ENCODE measurements around the gene TBC1D22A.
"Not testable (repeated sequence)": the region's sequence is repeated elsewhere in the genome, so short reads cannot be mapped to it uniquely, and the experiment has no call there.

TBC1D22A gene

DNA sequence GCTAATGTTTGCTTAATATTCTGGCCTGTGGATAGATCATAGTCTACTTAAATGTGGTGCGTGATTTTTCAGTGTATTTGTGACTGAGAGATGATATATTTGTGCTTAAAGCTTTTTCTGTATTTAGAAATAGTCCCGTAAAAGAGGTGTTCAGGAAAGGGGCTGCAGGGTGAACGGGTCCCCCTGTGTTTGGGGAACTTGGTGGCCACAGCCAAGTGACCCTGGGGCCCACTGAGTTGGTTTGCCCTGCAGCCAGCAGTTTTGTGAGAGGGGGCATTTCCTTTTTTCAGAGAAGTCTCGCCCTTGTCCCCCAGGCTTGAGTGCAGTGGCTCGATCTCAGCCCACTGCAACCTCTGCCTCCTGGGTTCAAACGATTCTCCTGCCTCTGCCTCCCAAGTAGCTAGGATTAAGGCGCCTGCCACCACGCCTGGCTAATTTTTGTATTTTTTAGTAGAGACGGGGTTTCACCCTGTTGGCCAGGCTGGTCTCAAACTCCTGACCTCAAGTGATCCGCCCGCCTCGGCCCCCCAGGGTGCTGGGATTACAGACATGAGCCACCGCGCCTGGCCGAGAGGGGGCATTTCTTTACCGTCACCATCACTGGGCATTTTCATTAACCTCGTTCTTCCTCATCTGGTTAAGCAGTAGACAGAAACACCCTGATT, 287.4 kb downstream of the TBC1D22A start:
- not testable (repeated sequence) for H3K9ac ChIP-seq (ENCODE audit: low read length); H3K9me3 ChIP-seq (ENCODE audit: control insufficient read depth, low read length); H3K4me3 ChIP-seq (ENCODE audit: low read length); H3K4me1 ChIP-seq (ENCODE audit: control insufficient read depth, insufficient read depth, low read length); H3K27me3 ChIP-seq (ENCODE audit: control insufficient read depth, insufficient read depth, low read length); H3K36me3 ChIP-seq (ENCODE audit: control insufficient read depth, insufficient read depth, low read length)

GRCh38 chr22:47050401-47051051, 288.1 kb downstream of the TBC1D22A start:
- no peak overlapping the region for H3K9ac ChIP-seq (ENCODE audit: low read length)
- H3K27me3 ChIP-seq (ENCODE audit: control insufficient read depth, insufficient read depth, low read length): no peaks in the 10 kb centered on the region
- no peak overlapping the region for H3K4me3 ChIP-seq (ENCODE audit: low read length)
- no peaks in the 10 kb centered on the region for H3K36me3 ChIP-seq (ENCODE audit: control insufficient read depth, insufficient read depth, low read length)
- peaks cover 5% of the 10 kb centered on the region for H3K4me1 ChIP-seq (ENCODE audit: control insufficient read depth, insufficient read depth, low read length)
- no peaks in the 10 kb centered on the region for H3K9me3 ChIP-seq (ENCODE audit: control insufficient read depth, low read length)

DNA sequence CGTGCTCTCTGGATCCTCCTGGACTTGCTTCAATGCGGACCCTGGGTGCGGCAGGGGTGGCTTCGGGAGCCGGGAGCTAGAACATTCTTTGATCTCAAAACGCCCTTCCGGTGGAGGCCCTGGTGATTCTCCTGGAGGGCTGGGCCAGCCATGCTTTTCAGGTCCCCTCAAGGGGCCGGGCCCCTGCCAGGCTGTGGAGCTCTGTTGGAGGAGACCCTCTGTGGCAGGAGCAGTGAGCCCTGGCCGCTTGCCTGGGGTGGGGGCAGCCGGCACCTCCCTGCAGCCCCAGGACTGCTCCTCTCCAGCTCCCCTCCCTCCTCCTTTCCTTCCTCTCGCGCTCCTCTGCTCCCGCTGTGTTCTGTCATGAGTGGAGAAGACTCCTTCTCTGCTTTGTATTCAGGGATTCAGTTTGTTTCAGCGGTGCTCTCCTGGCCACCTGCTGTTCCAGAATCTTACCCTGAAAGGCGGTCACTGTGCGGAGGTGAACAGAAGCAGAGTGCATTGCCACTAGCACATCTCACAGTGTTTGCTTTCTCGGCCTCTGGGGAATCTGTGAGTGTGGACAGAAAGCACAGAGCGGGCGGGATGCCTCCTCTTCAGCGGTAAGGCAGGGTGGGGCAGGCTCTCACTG, 289.1 kb downstream of the TBC1D22A start:
- Histone ChIP-seq H3K36me3 (ENCODE audit: control insufficient read depth, insufficient read depth, low read length) (no peaks in the 10 kb centered on the region), H3K27me3 (ENCODE audit: control insufficient read depth, insufficient read depth, low read length) (no peaks in the 10 kb centered on the region), H3K9me3 (ENCODE audit: control insufficient read depth, low read length) (no peaks in the 10 kb centered on the region), H3K4me3 (ENCODE audit: low read length) (no peak overlapping the region), H3K4me1 (ENCODE audit: control insufficient read depth, insufficient read depth, low read length) (no peaks in the 10 kb centered on the region), H3K9ac (ENCODE audit: low read length) (no peak overlapping the region)

- no peak overlapping the region for H3K9ac ChIP-seq (ENCODE audit: low read length)
Measured at GRCh38 chr22:47052236-47053012, 290.0 kb downstream of the TBC1D22A start.

DNA sequence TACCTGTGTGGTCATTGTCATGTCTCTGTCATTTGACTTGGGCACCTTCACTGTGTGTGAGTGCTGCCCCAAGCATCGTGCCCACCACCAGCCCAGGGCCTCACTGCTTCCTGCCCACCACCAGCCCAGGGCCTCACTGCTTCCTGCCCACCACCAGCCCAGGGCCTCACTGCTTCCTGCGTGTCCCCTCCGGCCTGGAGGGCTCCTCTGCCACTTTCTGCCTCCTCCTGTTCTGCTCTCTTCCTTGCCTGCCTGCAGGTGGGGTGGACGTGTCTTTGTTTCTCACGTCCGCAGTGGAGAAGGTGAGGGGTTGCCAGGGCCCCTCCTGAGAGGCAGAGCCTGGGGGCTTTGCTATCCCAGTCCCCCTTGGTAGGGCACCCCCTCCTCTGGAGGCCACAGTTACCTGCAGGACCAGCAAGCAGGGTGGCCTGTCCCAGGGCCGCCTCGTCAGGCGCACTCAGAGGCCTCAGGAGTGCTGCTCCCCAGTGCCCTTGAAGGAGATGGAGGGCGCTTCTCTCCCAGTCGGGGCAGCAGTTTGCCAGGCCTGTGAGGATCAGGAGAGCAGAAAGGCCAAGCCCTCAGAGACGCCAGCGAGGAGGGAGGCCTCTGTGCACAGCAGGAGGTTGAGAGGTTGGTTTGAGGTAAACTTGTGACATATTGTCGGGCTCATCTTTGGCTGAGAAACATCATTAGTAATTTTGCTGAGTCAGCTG, 290.7 kb downstream of the TBC1D22A start:
- H3K9ac ChIP-seq (ENCODE audit: low read length): no peak overlapping the region
- H3K9me3 ChIP-seq (ENCODE audit: control insufficient read depth, low read length): no peaks in the 10 kb centered on the region
- no peak overlapping the region for H3K4me3 ChIP-seq (ENCODE audit: low read length)
- H3K36me3 ChIP-seq (ENCODE audit: control insufficient read depth, insufficient read depth, low read length): no peaks in the 10 kb centered on the region
- H3K4me1 ChIP-seq (ENCODE audit: control insufficient read depth, insufficient read depth, low read length): no peaks in the 10 kb centered on the region
- H3K27me3 ChIP-seq (ENCODE audit: control insufficient read depth, insufficient read depth, low read length): no peaks in the 10 kb centered on the region

More at GRCh38 chr22:47052236-47053012, 290.0 kb downstream of the TBC1D22A start:
- Histone ChIP-seq H3K4me1 (ENCODE audit: control insufficient read depth, insufficient read depth, low read length) (no peaks in the 10 kb centered on the region), H3K36me3 (ENCODE audit: control insufficient read depth, insufficient read depth, low read length) (no peaks in the 10 kb centered on the region), H3K27me3 (ENCODE audit: control insufficient read depth, insufficient read depth, low read length) (no peaks in the 10 kb centered on the region), H3K4me3 (ENCODE audit: low read length) (no peak overlapping the region), H3K9me3 (ENCODE audit: control insufficient read depth, low read length) (no peaks in the 10 kb centered on the region)

GRCh38 chr22:47053726-47054141, 291.3 kb downstream of the TBC1D22A start:
- Histone ChIP-seq H3K27me3 (ENCODE audit: control insufficient read depth, insufficient read depth, low read length) (no peaks in the 10 kb centered on the region), H3K9ac (ENCODE audit: low read length) (no peak overlapping the region), H3K36me3 (ENCODE audit: control insufficient read depth, insufficient read depth, low read length) (no peaks in the 10 kb centered on the region), H3K4me3 (ENCODE audit: low read length) (no peak overlapping the region), H3K9me3 (ENCODE audit: control insufficient read depth, low read length) (no peaks in the 10 kb centered on the region), H3K4me1 (ENCODE audit: control insufficient read depth, insufficient read depth, low read length) (no peaks in the 10 kb centered on the region)

DNA sequence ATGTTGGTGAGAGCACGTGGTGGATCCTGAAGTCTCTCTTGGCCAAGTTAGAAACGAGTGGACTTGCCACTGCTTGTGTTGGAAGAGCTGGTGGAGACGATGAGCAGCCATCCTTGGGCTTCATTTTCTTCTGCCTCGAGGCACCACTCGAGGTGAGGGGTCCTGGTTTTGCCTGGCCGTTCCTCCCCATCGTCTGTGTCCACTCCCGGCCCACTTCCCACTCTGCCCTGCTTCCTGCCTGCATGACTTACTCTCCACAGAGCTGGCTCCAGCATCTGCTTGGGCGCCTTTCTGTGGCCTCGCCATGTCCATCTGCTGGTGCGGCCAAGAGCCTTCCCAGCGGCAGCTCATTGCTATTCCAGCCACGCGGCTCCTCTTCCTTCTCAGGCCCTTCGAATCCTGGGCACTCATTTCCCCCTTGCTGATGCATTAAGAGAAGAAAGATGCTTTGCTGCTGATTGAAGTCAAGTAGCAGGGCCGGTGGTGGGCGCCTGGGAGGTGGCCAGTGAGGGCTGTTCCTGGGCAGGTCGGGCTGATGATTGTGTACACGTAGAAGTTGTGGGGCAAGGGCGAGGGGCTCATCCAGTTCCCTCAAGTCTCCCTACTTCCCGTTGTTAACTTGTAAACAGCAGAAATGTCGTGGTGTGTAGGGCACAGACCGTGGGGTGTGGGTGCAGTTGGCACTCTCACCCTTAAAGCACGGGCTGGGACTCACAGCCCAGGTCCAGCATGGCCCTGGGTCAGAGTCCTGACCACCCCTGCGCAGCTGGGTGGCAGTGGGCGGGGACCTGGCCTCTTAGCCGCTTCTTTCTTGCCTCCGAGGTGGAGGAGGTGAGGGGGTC, 292.0 kb downstream of the TBC1D22A start:
- H3K27me3 ChIP-seq (ENCODE audit: control insufficient read depth, insufficient read depth, low read length): no peaks in the 10 kb centered on the region

DNA sequence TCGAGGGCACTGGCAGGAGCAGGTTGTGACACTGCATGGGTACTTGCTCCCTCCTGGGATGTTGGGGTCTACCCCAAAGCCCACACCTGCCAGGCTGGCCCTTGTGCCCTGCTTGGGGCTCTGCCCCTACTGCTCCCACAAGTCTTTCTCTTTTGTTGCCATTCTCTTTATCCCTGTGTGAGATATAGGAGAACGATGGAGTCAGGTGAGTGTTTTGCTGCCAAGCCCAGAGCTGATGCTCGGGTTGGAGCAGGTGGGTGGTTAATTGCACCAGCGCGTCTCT, 292.6 kb downstream of the TBC1D22A start:
- Histone ChIP-seq H3K9ac (ENCODE audit: low read length) (no peak overlapping the region), H3K4me1 (ENCODE audit: control insufficient read depth, insufficient read depth, low read length) (no peaks in the 10 kb centered on the region), H3K9me3 (ENCODE audit: control insufficient read depth, low read length) (no peaks in the 10 kb centered on the region), H3K4me3 (ENCODE audit: low read length) (no peak overlapping the region), H3K36me3 (ENCODE audit: control insufficient read depth, insufficient read depth, low read length) (no peaks in the 10 kb centered on the region), H3K27me3 (ENCODE audit: control insufficient read depth, insufficient read depth, low read length) (no peaks in the 10 kb centered on the region)

More for the DNA sequence above, 292.0 kb downstream of the TBC1D22A start:
- no peaks in the 10 kb centered on the region for H3K9me3 ChIP-seq (ENCODE audit: control insufficient read depth, low read length)
- H3K4me1 ChIP-seq (ENCODE audit: control insufficient read depth, insufficient read depth, low read length): no peaks in the 10 kb centered on the region
- no peaks in the 10 kb centered on the region for H3K36me3 ChIP-seq (ENCODE audit: control insufficient read depth, insufficient read depth, low read length)
- no peak overlapping the region for H3K9ac ChIP-seq (ENCODE audit: low read length)
- no peak overlapping the region for H3K4me3 ChIP-seq (ENCODE audit: low read length)

- H3K4me3 ChIP-seq (ENCODE audit: low read length): no peak overlapping the region
- no peaks in the 10 kb centered on the region for H3K27me3 ChIP-seq (ENCODE audit: control insufficient read depth, insufficient read depth, low read length)
- H3K4me1 ChIP-seq (ENCODE audit: control insufficient read depth, insufficient read depth, low read length): no peaks in the 10 kb centered on the region
- H3K36me3 ChIP-seq (ENCODE audit: control insufficient read depth, insufficient read depth, low read length): no peaks in the 10 kb centered on the region
- H3K9me3 ChIP-seq (ENCODE audit: control insufficient read depth, low read length): no peaks in the 10 kb centered on the region
- H3K9ac ChIP-seq (ENCODE audit: low read length): no peak overlapping the region
Measured at GRCh38 chr22:47055461-47055860, 293.0 kb downstream of the TBC1D22A start.

DNA sequence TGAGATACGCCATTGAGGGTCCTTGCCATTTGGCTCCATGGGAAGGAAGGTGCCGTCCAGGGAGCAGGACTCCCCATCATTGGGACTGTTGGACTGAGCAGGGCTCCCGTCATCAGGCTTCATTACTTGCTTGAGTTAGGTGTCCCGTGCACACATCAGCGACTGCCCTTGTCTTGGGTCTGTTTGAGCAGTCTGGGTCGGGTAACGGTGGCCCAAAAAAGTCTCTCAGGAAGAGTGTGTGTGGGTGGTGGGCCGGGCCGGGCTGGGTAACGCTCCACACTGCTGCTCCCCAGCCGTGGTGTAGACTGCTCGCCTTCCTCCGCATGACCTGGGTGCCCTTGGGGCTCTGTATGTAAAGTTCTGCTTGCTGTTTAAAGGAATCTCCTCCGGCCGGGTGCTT, 293.5 kb downstream of the TBC1D22A start:
- Histone ChIP-seq H3K27me3 (ENCODE audit: control insufficient read depth, insufficient read depth, low read length) (no peaks in the 10 kb centered on the region), H3K4me3 (ENCODE audit: low read length) (no peak overlapping the region), H3K9ac (ENCODE audit: low read length) (no peak overlapping the region), H3K9me3 (ENCODE audit: control insufficient read depth, low read length) (no peaks in the 10 kb centered on the region), H3K4me1 (ENCODE audit: control insufficient read depth, insufficient read depth, low read length) (no peaks in the 10 kb centered on the region), H3K36me3 (ENCODE audit: control insufficient read depth, insufficient read depth, low read length) (no peaks in the 10 kb centered on the region)

DNA sequence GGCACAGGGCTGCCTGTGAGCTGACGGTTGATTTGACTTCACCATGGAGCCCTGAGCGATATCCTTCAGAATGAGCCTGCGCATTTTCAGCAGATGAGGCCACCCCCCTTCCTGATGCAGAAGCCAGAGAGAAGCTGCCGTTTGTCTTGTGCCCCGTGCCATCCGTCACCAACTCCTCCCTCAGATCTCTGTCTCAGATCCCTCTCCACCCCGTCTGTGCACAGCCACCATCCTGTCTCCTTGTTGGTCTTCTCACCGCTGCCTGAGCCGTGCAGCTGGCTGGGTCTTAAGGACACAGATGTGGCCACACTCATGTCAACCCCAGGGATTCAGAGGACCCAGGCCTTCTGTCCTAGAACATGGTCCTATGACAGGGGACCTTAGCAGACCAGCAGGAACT, 293.9 kb downstream of the TBC1D22A start:
- Histone ChIP-seq H3K9ac (ENCODE audit: low read length) (no peak overlapping the region), H3K36me3 (ENCODE audit: control insufficient read depth, insufficient read depth, low read length) (no peaks in the 10 kb centered on the region), H3K27me3 (ENCODE audit: control insufficient read depth, insufficient read depth, low read length) (no peaks in the 10 kb centered on the region), H3K4me3 (ENCODE audit: low read length) (no peak overlapping the region), H3K4me1 (ENCODE audit: control insufficient read depth, insufficient read depth, low read length) (no peaks in the 10 kb centered on the region), H3K9me3 (ENCODE audit: control insufficient read depth, low read length) (no peaks in the 10 kb centered on the region)
